IPS-20b (cell line): ENCODE measurements around the gene CSNK2A1.
"Not testable (repeated sequence)": the region's sequence is repeated elsewhere in the genome, so short reads cannot be mapped to it uniquely, and the experiment has no call there.

Experiments
- H3K27ac ChIP-seq: one replicate; pipeline ENCODE4 v1.5.1; 2013; ENCODE audit warnings: low read length
- H3K27me3 ChIP-seq: 2 replicates; pipeline ENCODE4 v1.6.1; 2013; ENCODE audit warnings: mild to moderate bottlenecking, low read length, inconsistent platforms; ENCODE audit not compliant: insufficient read depth
- H3K36me3 ChIP-seq: 2 replicates; pipeline ENCODE4 v1.6.1; 2013; ENCODE audit warnings: low read depth, mild to moderate bottlenecking, inconsistent platforms, low read length, moderate library complexity; ENCODE audit not compliant: insufficient read depth
- H3K4me1 ChIP-seq: 2 replicates; pipeline ENCODE4 v1.6.1; 2013; ENCODE audit warnings: mild to moderate bottlenecking, control low read depth, inconsistent platforms, low read length, moderate library complexity; ENCODE audit not compliant: insufficient read depth
- H3K4me3 ChIP-seq: 2 replicates; pipeline ENCODE4 v1.5.1; 2013; ENCODE audit warnings: mild to moderate bottlenecking, low read length, inconsistent platforms
- H3K9ac ChIP-seq: 2 replicates; pipeline ENCODE4 v1.6.1; 2013; ENCODE audit warnings: low read depth, mild to moderate bottlenecking, inconsistent platforms, low read length, moderate library complexity
- H3K9me3 ChIP-seq: 2 replicates; pipeline ENCODE4 v1.6.1; 2013; ENCODE audit warnings: mild to moderate bottlenecking, low read depth, low read length, inconsistent platforms; ENCODE audit not compliant: insufficient read depth

Gene CSNK2A1

GRCh38 chr20:543369-544152, at the start of gene CSNK2A1:
Gene CSNK2A1, minus strand, starts transcription at chr20:543790. Its CDS starts 35,239 bp downstream, at chr20:508551.
- Histone ChIP-seq H3K4me3 (peak within 1 kb of the TSS; percentile 89), H3K9me3 (no peaks in the 10 kb centered on the region), H3K36me3 (peaks cover 10% of the 10 kb centered on the region; the same call in 1 of the 2 replicates), H3K9ac (peak within 1 kb of the TSS; percentile 99), H3K4me1 (peaks cover 34% of the 10 kb centered on the region), H3K27ac (peak within 1 kb of the TSS; percentile 96), H3K27me3 (peaks cover 27% of the 10 kb centered on the region)

- no peaks in the 10 kb centered on the region for H3K27me3 ChIP-seq
- H3K9ac ChIP-seq, result no peak overlapping the region
- no peak overlapping the region for H3K27ac ChIP-seq
- no peaks in the 10 kb centered on the region for H3K36me3 ChIP-seq
- H3K4me3 ChIP-seq, result no peak overlapping the region
- H3K4me1 ChIP-seq, result no peaks in the 10 kb centered on the region
- H3K9me3 ChIP-seq, result no peaks in the 10 kb centered on the region
These were observed 48.9 kb upstream of the CSNK2A1 start for GRCh38 chr20:592506-592905.

DNA sequence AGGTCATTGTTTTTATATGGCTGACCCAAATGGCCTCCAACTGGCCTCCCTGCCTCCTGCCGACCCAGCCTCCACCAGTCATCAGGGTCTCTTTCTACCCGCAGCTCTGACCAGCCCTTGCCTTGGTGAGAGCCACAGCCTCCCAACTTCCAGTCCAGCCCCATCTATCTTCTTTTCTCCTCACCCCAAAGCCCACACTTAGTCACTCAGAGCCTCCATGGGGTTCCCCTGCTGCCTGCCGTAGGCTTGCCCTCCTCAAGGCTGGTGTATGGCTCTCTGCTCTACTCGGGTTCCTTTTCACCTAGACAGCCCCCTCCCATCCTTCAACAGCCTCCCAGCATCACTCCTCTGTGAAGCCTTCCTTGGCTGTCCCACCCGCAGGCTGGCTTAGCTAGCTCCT, 48.4 kb upstream of the CSNK2A1 start:
- Histone ChIP-seq H3K27me3 (no peaks in the 10 kb centered on the region), H3K9ac (no peak overlapping the region), H3K27ac (no peak overlapping the region), H3K4me3 (no peak overlapping the region), H3K9me3 (no peaks in the 10 kb centered on the region), H3K36me3 (no peaks in the 10 kb centered on the region), H3K4me1 (no peaks in the 10 kb centered on the region)

DNA sequence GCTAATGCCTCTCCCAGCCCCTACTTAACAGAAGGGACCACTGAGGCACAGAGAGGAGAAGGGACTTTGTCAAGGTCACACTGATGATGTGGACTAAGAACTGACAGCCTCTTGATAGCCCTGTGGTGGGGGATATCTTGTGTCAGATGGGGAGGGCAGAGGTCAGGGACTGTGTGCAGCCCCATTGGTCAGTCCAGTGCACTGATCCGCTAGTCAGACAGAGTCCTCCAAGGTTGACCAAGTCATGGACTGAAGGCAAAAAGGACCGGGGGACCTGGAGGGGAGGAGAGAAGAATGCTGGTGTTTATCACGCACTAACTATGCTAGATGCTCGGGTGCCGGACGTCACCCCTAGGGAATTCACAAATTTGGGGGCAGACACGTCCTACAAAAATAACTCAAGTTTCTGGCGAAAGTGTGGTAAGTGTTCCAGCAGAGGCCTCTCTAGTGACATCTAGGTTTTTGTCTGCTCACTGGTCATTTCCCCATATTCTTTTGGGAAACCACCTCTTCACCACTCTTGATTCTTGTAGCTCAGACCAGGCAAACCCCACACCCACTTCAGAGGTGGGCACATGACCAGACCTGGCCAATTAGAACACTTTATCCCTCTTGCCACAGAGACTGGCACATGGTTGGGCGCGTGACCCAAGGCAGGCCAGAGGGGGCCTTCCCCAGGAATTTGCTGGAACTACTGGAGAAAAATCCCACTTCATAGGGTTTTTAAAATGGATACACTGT, 45.5 kb upstream of the CSNK2A1 start:
- Histone ChIP-seq H3K4me3 (no peak overlapping the region), H3K9me3 (no peaks in the 10 kb centered on the region), H3K4me1 (no peaks in the 10 kb centered on the region), H3K9ac (no peak overlapping the region), H3K27ac (no peak overlapping the region), H3K27me3 (no peaks in the 10 kb centered on the region), H3K36me3 (no peaks in the 10 kb centered on the region)

DNA sequence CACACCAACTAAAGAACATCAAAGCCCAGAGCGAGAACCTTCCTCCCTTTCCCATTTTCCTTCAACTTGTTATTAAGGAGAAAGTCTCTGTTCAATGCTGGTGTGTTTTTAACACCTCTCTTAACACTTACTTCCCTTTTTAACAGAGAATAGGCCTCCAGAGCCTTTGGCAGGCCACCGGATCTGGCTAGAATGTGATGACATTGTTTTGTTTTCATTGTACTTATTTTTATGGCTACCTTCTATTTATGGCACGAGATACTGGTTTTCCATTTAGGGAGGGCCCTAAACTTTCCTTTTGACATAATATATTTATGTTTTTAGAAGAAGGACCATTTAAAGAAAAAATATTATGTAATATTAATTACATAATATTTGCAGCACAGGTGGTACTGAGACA, 44.9 kb upstream of the CSNK2A1 start:
- H3K4me3 ChIP-seq, result no peak overlapping the region
- H3K27ac ChIP-seq, result no peak overlapping the region
- no peak overlapping the region for H3K9ac ChIP-seq
- no peaks in the 10 kb centered on the region for H3K4me1 ChIP-seq
- no peaks in the 10 kb centered on the region for H3K36me3 ChIP-seq
- no peaks in the 10 kb centered on the region for H3K9me3 ChIP-seq
- H3K27me3 ChIP-seq, result no peaks in the 10 kb centered on the region

DNA sequence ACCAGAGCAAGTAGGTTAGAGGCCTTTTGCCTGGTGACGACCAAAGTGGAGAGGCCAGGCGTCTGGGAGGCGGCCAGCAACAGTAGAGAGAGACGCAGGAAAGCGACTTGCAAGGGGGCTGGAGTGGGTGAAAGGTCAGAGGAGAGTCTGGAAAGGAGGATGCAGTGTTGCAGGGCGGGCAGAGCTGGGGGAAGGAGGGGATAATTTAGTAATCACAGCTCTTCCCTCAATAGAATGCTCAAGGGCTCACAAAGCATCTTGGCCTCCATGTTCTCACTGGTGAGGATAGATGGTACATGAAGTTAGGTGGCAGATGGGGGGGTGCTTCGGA, 41.3 kb upstream of the CSNK2A1 start:
- Histone ChIP-seq H3K36me3 (no peaks in the 10 kb centered on the region), H3K27me3 (no peaks in the 10 kb centered on the region), H3K4me1 (peaks cover 4% of the 10 kb centered on the region; the same call in 1 of the 2 replicates), H3K9me3 (no peaks in the 10 kb centered on the region), H3K4me3 (no peak overlapping the region), H3K9ac (no peak overlapping the region), H3K27ac (no peak overlapping the region)

- no peak overlapping the region for H3K9ac ChIP-seq
- H3K4me3 ChIP-seq, result no peak overlapping the region
- peaks cover 4% of the 10 kb centered on the region; the same call in 1 of the 2 replicates for H3K4me1 ChIP-seq
- no peaks in the 10 kb centered on the region for H3K9me3 ChIP-seq
- H3K27me3 ChIP-seq, result no peaks in the 10 kb centered on the region
- no peak overlapping the region for H3K27ac ChIP-seq
- H3K36me3 ChIP-seq, result no peaks in the 10 kb centered on the region
These were observed 40.8 kb upstream of the CSNK2A1 start for GRCh38 chr20:584161-584970.

DNA sequence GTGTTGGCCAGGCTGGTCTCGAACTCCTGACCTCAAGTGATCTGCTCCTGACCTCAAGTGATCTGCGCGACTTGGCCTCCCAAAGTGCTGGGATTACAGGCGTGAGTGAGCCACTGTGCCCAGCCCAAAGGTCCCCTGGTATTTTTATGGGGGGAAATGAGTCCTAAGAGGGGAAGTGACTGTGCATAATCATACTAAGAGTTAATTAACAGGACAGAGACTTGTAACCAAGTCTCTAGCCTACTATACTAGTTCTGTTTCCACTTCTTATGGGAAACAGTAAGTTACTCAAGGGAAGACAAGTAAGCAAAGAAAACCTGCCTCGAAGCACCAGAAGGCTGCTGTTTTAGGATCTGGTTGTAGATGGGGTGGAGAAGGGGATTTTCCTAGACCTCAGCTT, 38.6 kb upstream of the CSNK2A1 start:
- H3K9ac ChIP-seq, result no peak overlapping the region
- H3K36me3 ChIP-seq, result no peaks in the 10 kb centered on the region
- H3K9me3 ChIP-seq, result no peaks in the 10 kb centered on the region
- no peak overlapping the region for H3K4me3 ChIP-seq
- H3K27me3 ChIP-seq, result no peaks in the 10 kb centered on the region
- H3K27ac ChIP-seq, result no peak overlapping the region
- peaks cover 4% of the 10 kb centered on the region; the same call in 1 of the 2 replicates for H3K4me1 ChIP-seq

- not testable (repeated sequence) for H3K9ac ChIP-seq, H3K9me3 ChIP-seq, H3K4me3 ChIP-seq, H3K27me3 ChIP-seq, H3K36me3 ChIP-seq, H3K27ac ChIP-seq
- peaks cover 16% of the 10 kb centered on the region for H3K4me1 ChIP-seq
These were observed 35.5 kb upstream of the CSNK2A1 start for GRCh38 chr20:578940-579690.

DNA sequence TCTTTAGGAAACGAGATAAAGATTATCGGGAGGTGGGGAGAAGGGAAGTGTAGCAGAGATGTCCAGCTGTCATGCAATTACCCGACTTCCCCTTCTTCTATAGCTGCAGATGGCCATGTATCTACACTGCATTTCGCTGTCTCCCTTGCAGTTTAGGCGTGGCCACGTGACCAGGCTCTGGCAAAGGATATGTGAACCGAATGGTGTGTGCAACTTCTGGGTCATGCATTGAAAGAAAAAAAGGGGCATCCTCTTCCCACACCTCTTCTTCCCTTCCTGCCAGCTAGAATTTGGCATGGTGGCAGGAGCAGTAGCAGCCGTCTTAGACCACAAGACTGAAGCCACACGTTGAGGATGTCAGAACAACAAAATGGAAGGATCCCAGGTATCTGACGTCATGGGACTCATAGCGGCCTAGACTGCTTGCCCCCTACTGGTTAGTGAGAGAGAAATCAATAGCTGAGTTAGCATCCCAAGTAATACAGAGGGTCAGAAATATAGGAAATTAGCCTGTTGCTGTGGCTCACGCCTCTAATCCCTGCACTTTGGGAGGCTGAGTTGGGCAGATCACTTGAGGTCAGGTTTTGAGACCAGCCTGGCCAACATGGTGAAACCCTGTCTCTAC, 33.7 kb upstream of the CSNK2A1 start:
- no peak overlapping the region for H3K4me3 ChIP-seq
- H3K9ac ChIP-seq, result no peak overlapping the region
- peaks cover 18% of the 10 kb centered on the region for H3K27me3 ChIP-seq
- H3K4me1 ChIP-seq, result peaks cover 21% of the 10 kb centered on the region
- no peak overlapping the region for H3K27ac ChIP-seq
- H3K36me3 ChIP-seq, result no peaks in the 10 kb centered on the region
- H3K9me3 ChIP-seq, result no peaks in the 10 kb centered on the region

- Histone ChIP-seq H3K27ac (no peak overlapping the region), H3K9me3 (no peaks in the 10 kb centered on the region), H3K9ac (no peak overlapping the region), H3K27me3 (peaks cover 22% of the 10 kb centered on the region), H3K4me1 (peaks cover 25% of the 10 kb centered on the region), H3K36me3 (no peaks in the 10 kb centered on the region), H3K4me3 (no peak overlapping the region)
These were observed 32.6 kb upstream of the CSNK2A1 start for GRCh38 chr20:576156-576555.
